Esophagus squamous epithelium (tissue), 5 donors: Measurements from ENCODE around the gene CLDN5. TPM values are rescaled to one million over a fixed set of nuclear protein-coding genes. Genes with fewer than 3 reads are reported as not detected.

Experiments used
- DNase-seq: peaks from one replicate; lab custom pipeline; 2025; lab: John Stamatoyannopoulos, UW
- H3K27ac ChIP-seq, 4 donors: fragments of 200-600 bp; sonication (generic); one replicate each; pipeline ENCODE4 v1.5.1; 2016 to 2019; ENCODE audit warnings: mild to moderate bottlenecking in 1 of 4
- H3K27me3 ChIP-seq, 4 donors: fragments of 200-600 bp; sonication (generic); 1 replicate in 3 of 4; 2 replicates in 1 of 4; pipeline versions ENCODE4 v1.5.1 to v1.6.0; 2017 to 2021; ENCODE audit warnings: antibody characterized with exemption in 1 of 4
- H3K36me3 ChIP-seq, 3 donors: fragments of 200-600 bp; sonication (generic); one replicate each; pipeline ENCODE4 v1.5.1; 2016 to 2019
- H3K4me1 ChIP-seq, 3 donors: fragments of 200-600 bp; sonication (generic); one replicate each; pipeline ENCODE4 v1.5.1; 2017 to 2019
- H3K4me3 ChIP-seq, 4 donors: fragments of 200-600 bp; sonication (generic); 1 replicate in 3 of 4; 2 replicates in 1 of 4; pipeline ENCODE4 v1.5.1; 2016 to 2019; ENCODE audit warnings: mild to moderate bottlenecking in 2 of 4, moderate library complexity in 1 of 4
- H3K9me3 ChIP-seq, 3 donors: fragments of 200-600 bp; sonication (generic); one replicate each; pipeline ENCODE4 v1.5.1; 2016 to 2019
- POLR2A ChIP-seq, 4 donors: fragments of 450-650 bp; IDR thresholded peaks; one replicate each; pipeline ENCODE4 v1.6.1; 2017; ENCODE audit warnings: antibody characterized with exemption in 4 of 4, mild to moderate bottlenecking in 4 of 4, moderate library complexity in 3 of 4
- WGBS, 2 donors: methylation state at CpG; one replicate each; pipeline ENCODE4 v1.1.5; 2018; 5-methylcytosine and 5-hydroxymethylcytosine counted together
- intact Hi-C: fragments of 100-400 bp; cut with DNase I; formaldehyde crosslinking; loops from one replicate; pipeline ENCODE4 v1.15.0; 2022
- total RNA-seq, 4 donors: library from RNA; depleted of rRNA; stranded (reverse); fragments of >200 nt; gene quantifications; one replicate each; pipeline ENCODE4 v1.1.0, GENCODE V29; 2016
- TF ChIP-seq, protein P1 (sequence below), 6 experiments: fragments of 450-650 bp in 4 of 6; fragments of 200-600 bp in 2 of 6; sonication (generic) in 2 of 6; IDR thresholded peaks; one replicate each; pipeline ENCODE4 v1.5.1; 2016 to 2019; ENCODE audit warnings: antibody characterized with exemption in 6 of 6, mild to moderate bottlenecking in 4 of 6, moderate library complexity in 4 of 6
- donor health status: DM: yes; HTN: yes; CAD: no.

CLDN5 gene
- total RNA-seq, 4 donors from 2014 or later = 9.7 to 62.9 (median 23.0) TPM

- Histone ChIP-seq H3K4me1 (no peaks in the 10 kb centered on the region), H3K27me3 (no peaks in the 10 kb centered on the region), H3K4me3 (no peak overlapping the region), H3K9me3 (no peaks in the 10 kb centered on the region), H3K36me3 (peaks cover 0 to 4% (median 0%) of the 10 kb centered on the region in 3 donors), H3K27ac (no peak overlapping the region)
- intact Hi-C loops = no loop called here
- no peak for DNase-seq
- WGBS, 2 donors = 78 to 84% methylated on average over 7 of the region's 7 CpGs
- TF ChIP-seq POLR2A (IDR thresholded peaks at IDR 0.05) = no peak
- TF ChIP-seq, protein P1, sequence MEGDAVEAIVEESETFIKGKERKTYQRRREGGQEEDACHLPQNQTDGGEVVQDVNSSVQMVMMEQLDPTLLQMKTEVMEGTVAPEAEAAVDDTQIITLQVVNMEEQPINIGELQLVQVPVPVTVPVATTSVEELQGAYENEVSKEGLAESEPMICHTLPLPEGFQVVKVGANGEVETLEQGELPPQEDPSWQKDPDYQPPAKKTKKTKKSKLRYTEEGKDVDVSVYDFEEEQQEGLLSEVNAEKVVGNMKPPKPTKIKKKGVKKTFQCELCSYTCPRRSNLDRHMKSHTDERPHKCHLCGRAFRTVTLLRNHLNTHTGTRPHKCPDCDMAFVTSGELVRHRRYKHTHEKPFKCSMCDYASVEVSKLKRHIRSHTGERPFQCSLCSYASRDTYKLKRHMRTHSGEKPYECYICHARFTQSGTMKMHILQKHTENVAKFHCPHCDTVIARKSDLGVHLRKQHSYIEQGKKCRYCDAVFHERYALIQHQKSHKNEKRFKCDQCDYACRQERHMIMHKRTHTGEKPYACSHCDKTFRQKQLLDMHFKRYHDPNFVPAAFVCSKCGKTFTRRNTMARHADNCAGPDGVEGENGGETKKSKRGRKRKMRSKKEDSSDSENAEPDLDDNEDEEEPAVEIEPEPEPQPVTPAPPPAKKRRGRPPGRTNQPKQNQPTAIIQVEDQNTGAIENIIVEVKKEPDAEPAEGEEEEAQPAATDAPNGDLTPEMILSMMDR (IDR thresholded peaks at IDR 0.05) = no peak
Measured at GRCh38 chr22:19488884-19489843, 35.0 kb downstream of the CLDN5 start.

DNA sequence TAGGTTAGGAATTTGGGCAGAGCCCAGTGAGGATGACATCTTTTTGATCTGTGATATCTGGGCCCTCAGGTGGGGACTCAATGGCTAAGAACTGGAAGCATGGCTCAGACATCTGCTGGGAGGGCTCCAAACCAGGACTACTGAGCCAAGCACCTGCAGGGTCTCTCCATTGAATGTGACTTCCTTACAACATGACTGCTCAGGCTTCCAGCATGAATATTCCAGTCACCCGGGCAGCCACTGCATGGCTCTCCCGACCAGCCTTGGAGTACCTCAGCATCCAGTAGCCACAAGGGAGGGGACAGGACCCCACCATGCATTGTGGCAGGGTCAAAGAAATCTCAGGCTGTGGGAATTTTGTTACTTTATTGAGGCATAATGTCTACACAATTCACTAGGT is 35.9 kb downstream of the CLDN5 start:
- Histone ChIP-seq H3K4me3 (no peak overlapping the region), H3K36me3 (peaks cover 0 to 4% (median 0%) of the 10 kb centered on the region in 3 donors), H3K27me3 (no peaks in the 10 kb centered on the region), H3K9me3 (no peaks in the 10 kb centered on the region), H3K27ac (no peak overlapping the region), H3K4me1 (no peaks in the 10 kb centered on the region)
- WGBS, 2 donors = 75 to 92% methylated on average over 2 of the region's 2 CpGs
- intact Hi-C loops = no loop called here
- TF ChIP-seq POLR2A (IDR thresholded peaks at IDR 0.05) = no peak
- TF ChIP-seq, protein P1 (IDR thresholded peaks at IDR 0.05) = no peak
- no peak for DNase-seq

DNA sequence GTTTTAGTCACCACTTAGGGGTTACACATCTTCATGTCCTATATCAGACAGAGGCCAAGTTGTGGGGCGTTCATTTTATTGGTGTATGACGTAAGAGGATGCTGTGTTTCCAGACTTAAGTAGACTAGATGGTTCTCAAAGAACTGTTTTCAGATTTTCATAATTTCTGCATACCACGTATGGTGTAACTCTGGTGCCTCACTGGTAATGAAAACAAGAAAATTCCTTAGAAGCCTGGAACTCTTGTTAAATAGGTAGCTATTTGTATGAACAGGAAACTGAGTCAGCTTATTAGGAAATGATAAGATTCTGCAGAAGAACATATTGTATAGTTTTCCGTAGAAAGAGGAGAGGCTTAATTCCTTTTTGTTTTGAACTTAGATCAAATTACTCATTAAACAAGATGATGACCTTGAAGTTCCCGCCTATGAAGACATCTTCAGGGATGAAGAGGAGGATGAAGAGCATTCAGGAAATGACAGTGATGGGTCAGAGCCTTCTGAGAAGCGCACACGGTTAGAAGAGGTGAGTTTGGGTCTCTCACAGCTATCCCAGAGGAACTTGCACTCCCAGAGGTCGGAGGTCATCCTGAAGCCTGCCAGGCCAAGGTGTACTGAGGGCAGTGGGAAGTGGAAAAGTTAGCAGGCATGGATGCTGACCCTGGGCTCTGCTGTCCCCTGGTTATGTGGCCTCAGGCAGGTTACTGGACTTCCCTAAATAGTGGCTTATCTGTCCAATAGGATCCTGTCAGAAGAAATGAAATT is 40.5 kb downstream of the CLDN5 start:
- Histone ChIP-seq H3K27ac (peak overlapping the region in 2 of 4 donors; percentile 46 to 48), H3K36me3 (no peaks in the 10 kb centered on the region), H3K9me3 (no peaks in the 10 kb centered on the region), H3K4me1 (peaks cover 5 to 13% (median 6%) of the 10 kb centered on the region in 3 donors), H3K4me3 (no peak overlapping the region), H3K27me3 (no peaks in the 10 kb centered on the region)
- intact Hi-C loops = no loop called here
- no peak for DNase-seq
- TF ChIP-seq, protein P1 (IDR thresholded peaks at IDR 0.05) = no peak
- TF ChIP-seq POLR2A (IDR thresholded peaks at IDR 0.05) = no peak
- 74 to 79% methylated on average over 8 of the region's 8 CpGs for WGBS, 2 donors

GRCh38 chr22:19482297-19482696 is 41.9 kb downstream of the CLDN5 start:
- Histone ChIP-seq H3K36me3 (no peaks in the 10 kb centered on the region), H3K27me3 (no peaks in the 10 kb centered on the region), H3K9me3 (no peaks in the 10 kb centered on the region), H3K4me3 (no peak overlapping the region), H3K27ac (no peak overlapping the region), H3K4me1 (peaks cover 14 to 25% (median 15%) of the 10 kb centered on the region in 3 donors)
- TF ChIP-seq POLR2A (IDR thresholded peaks at IDR 0.05) = no peak
- TF ChIP-seq, protein P1 (IDR thresholded peaks at IDR 0.05) = no peak
- 90 to 94% methylated on average over 8 of the region's 9 CpGs for WGBS, 2 donors
- intact Hi-C loops = no loop called here
- DNase-seq = no peak
